ENCODE measurements around the gene ANKRD34A. TPM values are rescaled to one million over a fixed set of nuclear protein-coding genes. Genes with fewer than 3 reads are reported as not detected.

The ANKRD34A gene
- total and polyA plus RNA-seq, 2 of the 13 experiments (the other 11 are each of a cell fraction or from before 2014, with no cell fraction given), result 0.05 to 0.07 TPM

GRCh38 chr1:145960468-145961108 is 3.8 kb downstream of the ANKRD34A start (continued):
- TF ChIP-seq SALL1 (CRISPR knock-in tag; IDR thresholded peaks at IDR 0.05) (peak; percentile 49; the same call in 1 of the 2 replicates), ZNF607 (CRISPR knock-in tag; IDR thresholded peaks at IDR 0.05; ENCODE audit: borderline replicate concordance) (0 out of 2 replicates have a peak, but pooled peaks have one; percentile 38), ATF4 (CRISPR knock-in tag; IDR thresholded peaks at IDR 0.05) (no peak), ZNF253 (CRISPR knock-in tag; IDR thresholded peaks at IDR 0.05; ENCODE audit: borderline replicate concordance) (no peak), GATA4 (IDR thresholded peaks at IDR 0.05; ENCODE audit: borderline replicate concordance, low read depth) (peak; percentile 44; the same call in 1 of the 2 replicates), ZNF782 (CRISPR knock-in tag; IDR thresholded peaks at IDR 0.05; ENCODE audit: borderline replicate concordance) (peak; percentile 72; the same call in 1 of the 2 replicates), RFX3 (CRISPR knock-in tag; IDR thresholded peaks at IDR 0.05) (no peak), ZBTB37 (CRISPR knock-in tag; IDR thresholded peaks at IDR 0.05) (0 out of 2 replicates have a peak, but pooled peaks have one; percentile 1), HNRNPL (IDR thresholded peaks at IDR 0.05; ENCODE audit: low read depth, low read length) (no peak), ZSCAN31 (CRISPR knock-in tag; IDR thresholded peaks at IDR 0.05; ENCODE audit: low read depth) (0 out of 2 replicates have a peak, but pooled peaks have one; percentile 36), ZNF572 (CRISPR knock-in tag; IDR thresholded peaks at IDR 0.05) (peak; percentile 81; the same call in 1 of the 2 replicates), ZNF468 (CRISPR knock-in tag; IDR thresholded peaks at IDR 0.05) (no peak)
